Activated CD4-positive, CD25-positive, alpha-beta regulatory T cell treated with anti-CD3 and anti-CD28 coated beads, Interleukin-2, amount 50 U/mL, for 72 hours (primary cell): Measurements from ENCODE around the gene ERBB2.

Experiments
- DNase-seq: peaks from one replicate; pipeline ENCODE4 v3.0.0; 2021

Gene ERBB2

GRCh38 chr17:39767147-39767546 lies 67.3 kb downstream of the ERBB2 start:
- no peak for DNase-seq

- DNase-seq, result no peak
Measured at GRCh38 chr17:39769974-39770587, 70.2 kb downstream of the ERBB2 start.

DNA sequence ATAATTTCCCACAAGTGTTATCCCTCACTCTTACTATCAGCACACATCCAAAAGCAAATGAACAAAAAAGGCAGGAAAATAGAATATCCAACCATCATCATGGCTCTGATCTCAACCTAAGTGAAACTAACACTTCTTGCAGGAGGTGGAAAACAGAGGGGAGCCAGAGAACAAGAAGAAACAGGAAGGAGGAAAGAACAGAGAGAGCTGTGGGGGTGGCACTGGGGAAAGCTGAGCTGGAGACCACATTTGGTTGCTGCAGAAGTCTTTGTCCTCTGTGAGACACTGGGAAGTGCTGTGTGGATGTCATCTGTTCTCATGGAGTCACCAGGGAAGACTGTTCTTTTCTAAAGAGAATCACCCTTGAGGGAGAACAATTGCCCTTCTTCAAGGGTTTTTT lies 72.6 kb downstream of the ERBB2 start:
- no peak for DNase-seq

DNA sequence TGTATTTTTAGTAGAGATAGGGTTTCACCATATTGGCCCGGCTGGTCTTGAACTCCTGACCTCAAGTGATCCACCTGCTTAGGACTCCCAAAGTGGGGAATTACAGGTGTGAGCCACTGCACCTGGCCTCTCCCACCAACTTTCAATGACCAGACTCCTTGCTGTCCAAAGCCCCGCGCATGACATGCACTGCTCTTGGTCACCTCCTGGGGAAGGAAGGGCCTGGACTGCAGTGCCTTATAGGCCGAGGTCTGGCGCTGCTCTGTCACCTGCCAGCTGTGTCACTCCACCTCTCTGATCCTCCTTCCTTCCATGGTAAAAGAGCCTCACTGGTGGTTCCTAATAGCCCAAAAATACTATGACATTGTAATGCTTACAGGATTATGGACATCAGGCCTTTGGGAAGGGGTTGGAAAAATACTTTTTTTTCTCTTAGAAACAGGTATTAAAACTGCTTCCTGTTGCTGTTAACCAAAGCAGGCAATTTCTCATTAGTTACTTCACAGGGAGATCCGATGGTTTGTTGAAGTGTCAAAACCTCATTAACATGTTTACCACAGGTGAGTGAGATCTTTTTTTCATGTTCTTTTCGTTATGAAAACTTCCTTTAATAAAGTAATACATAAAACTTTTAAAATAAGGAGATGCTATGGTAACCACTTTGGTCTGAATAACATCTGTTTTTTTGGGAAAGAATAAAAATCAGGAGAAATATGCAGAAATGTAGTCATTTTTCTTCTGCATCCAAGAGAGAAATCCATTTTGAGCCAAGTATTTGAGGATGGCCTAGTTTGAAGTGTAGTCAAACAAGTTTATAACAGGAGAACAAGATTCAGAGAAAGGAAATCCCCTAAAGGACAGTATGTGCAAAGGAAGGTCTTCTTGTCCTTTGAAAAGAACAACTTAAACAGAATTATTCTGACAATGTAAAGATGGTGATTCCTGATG lies 73.4 kb downstream of the ERBB2 start:
- DNase-seq, result no peak

GRCh38 chr17:39774047-39774446 lies 74.2 kb downstream of the ERBB2 start:
- no peak for DNase-seq

GRCh38 chr17:39775031-39775430 lies 75.2 kb downstream of the ERBB2 start:
- no peak for DNase-seq

- no peak for DNase-seq
Measured at GRCh38 chr17:39776252-39776651, 76.4 kb downstream of the ERBB2 start.

- no peak for DNase-seq
Measured at GRCh38 chr17:39777534-39778365, 77.9 kb downstream of the ERBB2 start.
